Neural crest cell (in vitro differentiated cells): ENCODE data around the gene MYOCD. TPM values are rescaled to one million over a fixed set of nuclear protein-coding genes. Genes with fewer than 3 reads are reported as not detected.

Experiments used
- DNase-seq: peaks from one replicate; pipeline ENCODE4 v3.0.0; 2021; ENCODE audit warnings: low read depth, mixed read lengths, low spot score
- H3K27ac Mint-ChIP-seq: one replicate; pipeline ENCODE4 v1.8.0; 2021; ENCODE audit warnings: mild to moderate bottlenecking, mixed read lengths; ENCODE audit not compliant: unreplicated experiment
- H3K27me3 Mint-ChIP-seq: 2 replicates; pipeline ENCODE4 v1.8.0; 2021; ENCODE audit warnings: low read depth, mild to moderate bottlenecking, mixed read lengths
- H3K36me3 Mint-ChIP-seq: 2 replicates; pipeline ENCODE4 v1.8.0; 2021; ENCODE audit warnings: low read depth, mild to moderate bottlenecking, mixed read lengths
- H3K4me1 Mint-ChIP-seq: 2 replicates; pipeline ENCODE4 v1.8.0; 2021; ENCODE audit warnings: mixed read lengths
- H3K4me3 Mint-ChIP-seq: one replicate; pipeline ENCODE4 v1.8.0; 2021; ENCODE audit warnings: mild to moderate bottlenecking, mixed read lengths
- H3K9me3 Mint-ChIP-seq: 2 replicates; pipeline ENCODE4 v1.8.0; 2021; ENCODE audit warnings: mixed read lengths
- total RNA-seq: library from RNA; stranded (reverse); gene quantifications from 2 replicates; pipeline ENCODE4 v1.2.1, GENCODE V29; 2021
- TF ChIP-seq, protein P1 (sequence below): fragments of 200-600 bp; sonication (generic); conservative IDR thresholded peaks from 2 replicates; pipeline ENCODE4 v1.5.0; 2021; ENCODE audit warnings: antibody characterized with exemption, mild to moderate bottlenecking

The MYOCD gene
- total RNA-seq, 1 donor from 2014 or later, result 0.09 TPM

- no peaks in the 10 kb centered on the region for H3K36me3 Mint-ChIP-seq
- H3K4me1 Mint-ChIP-seq, result no peaks in the 10 kb centered on the region
- H3K4me3 Mint-ChIP-seq, result no peak overlapping the region
- no peak overlapping the region for H3K27ac Mint-ChIP-seq
- H3K27me3 Mint-ChIP-seq, result no peaks in the 10 kb centered on the region
- TF ChIP-seq, protein P1, sequence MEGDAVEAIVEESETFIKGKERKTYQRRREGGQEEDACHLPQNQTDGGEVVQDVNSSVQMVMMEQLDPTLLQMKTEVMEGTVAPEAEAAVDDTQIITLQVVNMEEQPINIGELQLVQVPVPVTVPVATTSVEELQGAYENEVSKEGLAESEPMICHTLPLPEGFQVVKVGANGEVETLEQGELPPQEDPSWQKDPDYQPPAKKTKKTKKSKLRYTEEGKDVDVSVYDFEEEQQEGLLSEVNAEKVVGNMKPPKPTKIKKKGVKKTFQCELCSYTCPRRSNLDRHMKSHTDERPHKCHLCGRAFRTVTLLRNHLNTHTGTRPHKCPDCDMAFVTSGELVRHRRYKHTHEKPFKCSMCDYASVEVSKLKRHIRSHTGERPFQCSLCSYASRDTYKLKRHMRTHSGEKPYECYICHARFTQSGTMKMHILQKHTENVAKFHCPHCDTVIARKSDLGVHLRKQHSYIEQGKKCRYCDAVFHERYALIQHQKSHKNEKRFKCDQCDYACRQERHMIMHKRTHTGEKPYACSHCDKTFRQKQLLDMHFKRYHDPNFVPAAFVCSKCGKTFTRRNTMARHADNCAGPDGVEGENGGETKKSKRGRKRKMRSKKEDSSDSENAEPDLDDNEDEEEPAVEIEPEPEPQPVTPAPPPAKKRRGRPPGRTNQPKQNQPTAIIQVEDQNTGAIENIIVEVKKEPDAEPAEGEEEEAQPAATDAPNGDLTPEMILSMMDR, result no peak
- no peak for DNase-seq
- no peaks in the 10 kb centered on the region for H3K9me3 Mint-ChIP-seq
These were observed 61.5 kb downstream of the MYOCD start for GRCh38 chr17:12727076-12727760.

GRCh38 chr17:12727881-12728280, 62.2 kb downstream of the MYOCD start:
- Mint-ChIP-seq H3K4me1 (no peaks in the 10 kb centered on the region), H3K36me3 (no peaks in the 10 kb centered on the region), H3K27ac (no peak overlapping the region), H3K9me3 (no peaks in the 10 kb centered on the region), H3K4me3 (no peak overlapping the region), H3K27me3 (no peaks in the 10 kb centered on the region)
- TF ChIP-seq, protein P1, result no peak
- no peak for DNase-seq

DNA sequence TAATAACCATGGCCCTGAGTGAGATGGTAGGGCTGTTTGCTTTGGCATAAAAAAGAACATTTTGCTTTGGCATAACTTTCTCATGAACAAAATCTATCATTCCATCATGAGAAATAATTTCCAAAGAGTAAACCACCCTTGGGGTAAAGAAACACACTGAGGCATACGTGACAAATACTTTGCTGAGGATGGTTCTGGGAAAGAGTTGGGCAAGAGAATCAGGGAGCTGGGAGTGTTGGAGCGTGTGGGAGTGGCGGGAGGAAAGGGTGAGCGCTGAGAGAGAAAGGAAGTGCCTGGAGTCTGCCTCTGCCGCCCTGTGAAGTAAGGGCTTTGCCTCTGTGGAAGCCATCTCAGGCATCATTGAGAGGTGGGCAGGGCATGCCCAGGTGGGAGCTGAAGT, 63.4 kb downstream of the MYOCD start:
- H3K9me3 Mint-ChIP-seq, result no peaks in the 10 kb centered on the region
- no peak overlapping the region for H3K27ac Mint-ChIP-seq
- TF ChIP-seq, protein P1, result no peak
- no peaks in the 10 kb centered on the region for H3K36me3 Mint-ChIP-seq
- DNase-seq, result no peak
- H3K27me3 Mint-ChIP-seq, result no peaks in the 10 kb centered on the region
- H3K4me3 Mint-ChIP-seq, result no peak overlapping the region
- H3K4me1 Mint-ChIP-seq, result no peaks in the 10 kb centered on the region

DNA sequence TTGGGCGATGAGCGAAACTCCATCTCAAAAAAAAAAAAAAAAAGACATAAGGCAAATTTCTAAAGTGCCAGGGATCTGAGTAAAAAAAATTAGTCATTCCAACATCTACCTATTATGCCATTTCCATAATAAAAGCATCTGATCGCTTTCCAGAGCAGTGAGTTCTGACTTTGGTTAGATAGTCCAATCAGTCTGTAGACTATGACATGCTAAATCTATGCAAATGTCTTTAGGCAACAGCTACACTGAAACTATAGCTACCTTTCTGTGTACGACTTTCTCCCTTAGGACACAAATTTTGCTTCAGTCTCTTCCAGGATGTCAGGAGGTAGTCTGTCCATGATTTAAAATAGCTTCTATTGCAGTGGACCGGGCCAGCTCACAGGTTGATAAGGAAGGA, 64.7 kb downstream of the MYOCD start:
- TF ChIP-seq, protein P1, result no peak
- Mint-ChIP-seq H3K27me3 (no peaks in the 10 kb centered on the region), H3K4me1 (no peaks in the 10 kb centered on the region), H3K4me3 (no peak overlapping the region), H3K36me3 (no peaks in the 10 kb centered on the region), H3K9me3 (no peaks in the 10 kb centered on the region), H3K27ac (no peak overlapping the region)
- DNase-seq, result no peak

DNA sequence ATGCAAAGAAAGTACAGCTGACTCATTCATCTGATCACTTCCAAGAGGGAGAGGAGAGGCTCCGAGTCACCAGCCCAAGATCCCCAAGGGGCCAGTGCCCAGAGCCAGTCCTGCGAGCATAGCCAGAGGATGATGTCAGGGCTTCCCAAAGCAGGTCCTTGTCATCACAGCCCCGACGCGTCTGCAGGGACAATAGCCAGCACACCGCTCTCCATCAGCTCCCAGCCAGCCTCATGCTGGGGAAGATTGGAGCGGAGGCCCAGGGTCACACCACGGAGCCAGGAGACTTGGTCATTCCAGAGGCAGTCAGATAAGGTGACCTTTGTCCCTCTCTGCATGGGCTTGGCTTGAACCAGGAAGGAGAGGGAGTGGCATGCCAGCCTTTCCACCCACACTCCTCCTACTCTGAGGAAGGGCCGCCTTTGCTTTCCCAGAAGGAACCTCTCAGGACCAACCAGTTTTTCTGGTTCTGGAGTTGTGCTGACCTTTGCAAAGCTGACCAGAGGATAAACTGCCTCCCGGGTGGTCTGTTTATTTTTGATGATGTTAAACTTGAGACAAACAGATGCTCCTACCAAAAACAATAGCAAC, 65.3 kb downstream of the MYOCD start:
- H3K27ac Mint-ChIP-seq, result no peak overlapping the region

More for the DNA sequence above, 65.3 kb downstream of the MYOCD start:
- TF ChIP-seq, protein P1, result no peak
- no peak for DNase-seq
- Mint-ChIP-seq H3K4me3 (no peak overlapping the region), H3K27me3 (no peaks in the 10 kb centered on the region), H3K36me3 (no peaks in the 10 kb centered on the region), H3K4me1 (no peaks in the 10 kb centered on the region), H3K9me3 (no peaks in the 10 kb centered on the region)
